Erythroblast (primary cell): ENCODE data around the gene AEN.

Experiments
- GATA1 ChIP-seq: IDR thresholded peaks from 2 replicates; pipeline ENCODE4 v1.6.1; 2011; ENCODE audit warnings: low read depth, mild to moderate bottlenecking, control low read depth, low read length, moderate library complexity
- POLR2A ChIP-seq: IDR thresholded peaks from 2 replicates; pipeline ENCODE4 v1.6.1; 2011; ENCODE audit warnings: mild to moderate bottlenecking, low read length

- TF ChIP-seq POLR2A, result no peak
- TF ChIP-seq GATA1, result no peak
Measured at GRCh38 chr15:88613074-88613944, 7.8 kb upstream of the AEN start.
